Measurements from ENCODE around the gene HMGN4. TPM values are rescaled to one million over a fixed set of nuclear protein-coding genes. Genes with fewer than 3 reads are reported as not detected.

HMGN4 gene
- total RNA-seq, 1 donor from 2014 or later = 81.8 TPM

DNA sequence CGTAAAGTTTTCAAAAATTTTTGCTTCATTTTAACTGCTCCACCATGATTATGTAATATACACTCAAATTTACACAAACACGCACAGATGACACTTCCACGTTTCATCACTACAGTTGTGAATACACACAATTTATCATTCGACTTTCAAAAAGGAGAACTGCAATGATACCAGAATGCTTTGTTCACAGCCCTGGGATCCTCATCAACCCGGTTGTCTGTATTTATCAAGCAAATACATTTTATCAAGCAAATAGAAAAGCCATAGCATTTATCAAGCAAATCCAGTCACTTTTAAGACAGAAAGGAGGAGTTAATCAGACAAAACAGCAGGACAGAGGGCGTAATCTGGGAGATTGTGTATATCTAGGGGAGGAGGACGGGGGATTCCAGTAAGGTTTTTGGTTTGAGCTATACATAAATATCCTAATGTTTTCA is 38.3 kb downstream of the HMGN4 start:
- no peak overlapping the region for H3K9ac ChIP-seq
- peaks cover 22% of the 10 kb centered on the region for H3K27me3 ChIP-seq
- peaks cover 9% of the 10 kb centered on the region for H3K9me3 ChIP-seq (ENCODE audit: low read depth)
- H3K79me2 ChIP-seq (ENCODE audit: low read depth) = no peaks in the 10 kb centered on the region
- H3K4me3 ChIP-seq = peak overlapping the region; percentile 49
- Mint-ChIP-seq H3K27ac (no peak overlapping the region), H3K27me3 (ENCODE audit: insufficient read depth, low read depth) (peaks cover 45% of the 10 kb centered on the region), H3K36me3 (peaks cover 3% of the 10 kb centered on the region), H3K4me3 (peak overlapping the region; percentile 90), H3K9me3 (peaks cover 25% of the 10 kb centered on the region), H3K4me1 (peaks cover 16% of the 10 kb centered on the region)
- H3F3A ChIP-seq (ENCODE audit: low read depth) = peaks cover 20% of the 10 kb centered on the region
- TF ChIP-seq, protein P1, sequence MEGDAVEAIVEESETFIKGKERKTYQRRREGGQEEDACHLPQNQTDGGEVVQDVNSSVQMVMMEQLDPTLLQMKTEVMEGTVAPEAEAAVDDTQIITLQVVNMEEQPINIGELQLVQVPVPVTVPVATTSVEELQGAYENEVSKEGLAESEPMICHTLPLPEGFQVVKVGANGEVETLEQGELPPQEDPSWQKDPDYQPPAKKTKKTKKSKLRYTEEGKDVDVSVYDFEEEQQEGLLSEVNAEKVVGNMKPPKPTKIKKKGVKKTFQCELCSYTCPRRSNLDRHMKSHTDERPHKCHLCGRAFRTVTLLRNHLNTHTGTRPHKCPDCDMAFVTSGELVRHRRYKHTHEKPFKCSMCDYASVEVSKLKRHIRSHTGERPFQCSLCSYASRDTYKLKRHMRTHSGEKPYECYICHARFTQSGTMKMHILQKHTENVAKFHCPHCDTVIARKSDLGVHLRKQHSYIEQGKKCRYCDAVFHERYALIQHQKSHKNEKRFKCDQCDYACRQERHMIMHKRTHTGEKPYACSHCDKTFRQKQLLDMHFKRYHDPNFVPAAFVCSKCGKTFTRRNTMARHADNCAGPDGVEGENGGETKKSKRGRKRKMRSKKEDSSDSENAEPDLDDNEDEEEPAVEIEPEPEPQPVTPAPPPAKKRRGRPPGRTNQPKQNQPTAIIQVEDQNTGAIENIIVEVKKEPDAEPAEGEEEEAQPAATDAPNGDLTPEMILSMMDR (IDR thresholded peaks at IDR 0.05) = no peak
- no peak for TF ChIP-seq EZH2 (IDR thresholded peaks at IDR 0.05)
- TF ChIP-seq EZH2phosphoT487 (IDR thresholded peaks at IDR 0.05) = no peak
- H3K36me3 ChIP-seq = no peaks in the 10 kb centered on the region
- no peak overlapping the region for H3K27ac ChIP-seq
- no peak for DNase-seq (ENCODE audit: low spot score)
- no peak overlapping the region for H2AFZ ChIP-seq (replicated peaks)
- H3K4me2 ChIP-seq = peak overlapping the region; percentile 85
- no peaks in the 10 kb centered on the region for H4K20me1 ChIP-seq (ENCODE audit: low read depth)
- H3K4me1 ChIP-seq = no peaks in the 10 kb centered on the region

DNA sequence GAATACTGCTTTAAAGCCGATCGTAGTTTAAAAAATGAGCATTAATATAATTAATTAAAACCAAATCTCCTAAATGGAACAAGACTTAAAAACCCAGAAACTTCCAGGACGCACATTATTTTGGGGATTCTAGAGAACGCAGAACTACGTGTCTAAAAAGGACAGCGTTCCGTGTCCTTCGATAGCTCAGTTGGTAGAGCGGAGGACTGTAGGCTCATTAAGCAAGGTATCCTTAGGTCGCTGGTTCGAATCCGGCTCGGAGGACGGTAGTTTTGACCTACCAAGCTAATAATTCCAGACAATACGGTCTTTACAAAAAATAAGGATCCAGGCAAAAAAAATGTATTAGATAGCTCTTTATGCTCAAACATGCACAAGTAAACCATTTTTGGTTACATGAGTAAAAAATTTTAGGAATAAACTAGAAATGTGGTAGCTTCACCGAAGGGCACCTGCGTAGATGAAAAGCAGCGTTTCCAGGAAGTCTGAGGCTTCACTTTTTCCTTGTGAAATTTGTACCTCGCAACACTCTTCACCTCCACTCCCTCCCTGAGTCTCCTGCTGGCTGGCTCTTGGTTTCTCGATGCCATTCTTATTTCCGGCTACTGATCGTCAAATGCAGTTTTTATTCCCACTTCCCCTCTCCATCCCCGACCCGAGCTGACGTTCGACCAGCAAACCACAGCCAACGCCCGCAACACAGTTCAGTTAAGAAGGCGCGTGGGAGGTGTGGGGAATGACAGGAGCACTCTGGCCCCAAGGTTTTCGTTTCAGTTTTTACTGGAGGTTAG is 39.0 kb downstream of the HMGN4 start:
- peaks cover 14% of the 10 kb centered on the region for H3F3A ChIP-seq (ENCODE audit: low read depth)
- H3K9me3 Mint-ChIP-seq = peaks cover 20% of the 10 kb centered on the region
- H2AFZ ChIP-seq (replicated peaks) = peak overlapping the region; percentile 71
- peak overlapping the region; percentile 90 for H3K27ac Mint-ChIP-seq
- H3K27me3 ChIP-seq = peaks cover 22% of the 10 kb centered on the region
- no peaks in the 10 kb centered on the region for H4K20me1 ChIP-seq (ENCODE audit: low read depth)
- peaks cover 41% of the 10 kb centered on the region for H3K27me3 Mint-ChIP-seq (ENCODE audit: insufficient read depth, low read depth)
- no peaks in the 10 kb centered on the region for H3K4me1 ChIP-seq
- no peak overlapping the region for H3K27ac ChIP-seq
- H3K36me3 ChIP-seq = no peaks in the 10 kb centered on the region
- DNase-seq (ENCODE audit: low spot score) = peak; percentile 84
- H3K79me2 ChIP-seq (ENCODE audit: low read depth) = no peaks in the 10 kb centered on the region
- peak overlapping the region; percentile 85 for H3K4me2 ChIP-seq
- TF ChIP-seq, protein P1 (IDR thresholded peaks at IDR 0.05) = no peak
- no peak for TF ChIP-seq EZH2 (IDR thresholded peaks at IDR 0.05)
- TF ChIP-seq EZH2phosphoT487 (IDR thresholded peaks at IDR 0.05) = no peak
- H3K4me3 ChIP-seq = peak overlapping the region; percentile 49
- H3K9ac ChIP-seq = no peak overlapping the region
- peaks cover 9% of the 10 kb centered on the region for H3K9me3 ChIP-seq (ENCODE audit: low read depth)
- peak overlapping the region; percentile 90 for H3K4me3 Mint-ChIP-seq
- peaks cover 10% of the 10 kb centered on the region for H3K4me1 Mint-ChIP-seq
- H3K36me3 Mint-ChIP-seq = peaks cover 3% of the 10 kb centered on the region

DNA sequence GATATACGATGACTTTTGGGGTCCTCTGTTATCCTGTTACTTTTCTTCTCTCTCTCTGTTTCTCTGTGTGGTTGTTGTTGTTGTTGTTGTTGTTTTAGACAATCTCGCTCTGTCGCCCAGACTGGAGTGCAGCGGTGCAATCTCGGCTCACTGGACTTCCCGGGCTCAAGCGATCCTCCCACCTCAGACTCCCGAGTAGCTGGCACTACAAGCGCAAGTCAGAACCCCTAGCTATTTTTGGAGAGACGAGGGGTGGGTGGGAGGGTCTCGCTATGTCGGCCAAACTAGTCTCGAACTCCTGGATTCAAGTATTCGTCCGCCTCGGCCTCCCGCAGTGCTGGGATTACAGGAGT is 39.5 kb downstream of the HMGN4 start:
- Histone ChIP-seq H3K9me3 (ENCODE audit: low read depth) (peaks cover 9% of the 10 kb centered on the region), H3F3A (ENCODE audit: low read depth) (peaks cover 11% of the 10 kb centered on the region), H3K4me2 (peak overlapping the region; percentile 85), H3K27me3 (peaks cover 25% of the 10 kb centered on the region), H2AFZ (replicated peaks) (peak overlapping the region; percentile 71), H3K27ac (no peak overlapping the region), H4K20me1 (ENCODE audit: low read depth) (no peaks in the 10 kb centered on the region), H3K4me3 (peak overlapping the region; percentile 49), H3K36me3 (no peaks in the 10 kb centered on the region), H3K79me2 (ENCODE audit: low read depth) (no peaks in the 10 kb centered on the region), H3K4me1 (no peaks in the 10 kb centered on the region), H3K9ac (no peak overlapping the region)
- peaks cover 39% of the 10 kb centered on the region for H3K27me3 Mint-ChIP-seq (ENCODE audit: insufficient read depth, low read depth)
- TF ChIP-seq EZH2 (IDR thresholded peaks at IDR 0.05) (no peak), EZH2phosphoT487 (IDR thresholded peaks at IDR 0.05) (no peak)
- TF ChIP-seq, protein P1 (IDR thresholded peaks at IDR 0.05) = no peak
- peak overlapping the region; percentile 90 for H3K4me3 Mint-ChIP-seq
- peaks cover 10% of the 10 kb centered on the region for H3K4me1 Mint-ChIP-seq
- no peak overlapping the region for H3K27ac Mint-ChIP-seq
- H3K36me3 Mint-ChIP-seq = peaks cover 3% of the 10 kb centered on the region
- H3K9me3 Mint-ChIP-seq = peaks cover 20% of the 10 kb centered on the region
- no peak for DNase-seq (ENCODE audit: low spot score)

All from neural progenitor cell (in vitro differentiated cells).